Heart right ventricle (tissue), 16 donors: ENCODE measurements around the gene JAKMIP3. TPM values are rescaled to one million over a fixed set of nuclear protein-coding genes. Genes with fewer than 3 reads are reported as not detected.
A peak's percentile ranks its signal among the peaks of the same experiment; 100 is the strongest.

Experiments
- ATAC-seq, 8 donors: fragments of 200-7000 bp; cut with Tn5 transposase; one replicate each; pipeline ENCODE4 v1.9.1; 2020; ENCODE audit warnings: mild to moderate bottlenecking in 8 of 8, moderate library complexity in 8 of 8, moderate number of reproducible peaks in 1 of 8
- DNase-seq, 2 donors: peaks; one replicate each; pipeline ENCODE4 v3.0.0-alpha.2; 2020
- H3K27ac ChIP-seq, 10 donors: fragments of 200-600 bp; sonication (generic) in 2 of 10; one replicate each; pipeline versions ENCODE4 v1.5.0 to v1.8.0; 2020 to 2022; ENCODE audit warnings: mild to moderate bottlenecking in 3 of 10
- H3K27me3 ChIP-seq, 7 donors: fragments of 200-600 bp; one replicate each; pipeline ENCODE4 v1.8.0; 2021 to 2022; ENCODE audit warnings: mild to moderate bottlenecking in 2 of 7
- H3K36me3 ChIP-seq, 9 donors: fragments of 200-600 bp; sonication (generic) in 1 of 9; one replicate each; pipeline versions ENCODE4 v1.5.0 to v1.8.0; 2020 to 2022; ENCODE audit warnings: mild to moderate bottlenecking in 2 of 9
- H3K4me1 ChIP-seq, 9 donors: fragments of 200-600 bp; sonication (generic) in 1 of 9; one replicate each; pipeline versions ENCODE4 v1.5.0 to v1.8.0; 2020 to 2022; ENCODE audit warnings: mild to moderate bottlenecking in 4 of 9
- H3K4me3 ChIP-seq, 10 donors: fragments of 200-600 bp; sonication (generic) in 2 of 10; one replicate each; pipeline versions ENCODE4 v1.5.0 to v1.8.0; 2020 to 2022; ENCODE audit warnings: mild to moderate bottlenecking in 7 of 10, moderate library complexity in 2 of 10
- H3K9me3 ChIP-seq, 11 donors: fragments of 200-600 bp in 10 of 11; sonication (generic) in 2 of 11; one replicate each; pipeline versions ENCODE4 v1.5.0 to v1.8.0; 2013 to 2022; ENCODE audit warnings: mild to moderate bottlenecking in 2 of 11, control low read depth in 1 of 11, moderate library complexity in 1 of 11
- WGBS, 2 donors: extraction: QIAGEN DNeasy Blood & Tissue Kit; methylation state at CpG; one replicate each; pipeline ENCODE4 v1.1.7; 2013; ENCODE audit warnings: inconsistent platforms in 1 of 2; 5-methylcytosine and 5-hydroxymethylcytosine counted together
- intact Hi-C, 10 donors: fragments of 100-400 bp; cut with DNase I; formaldehyde crosslinking; loops; one replicate each; pipeline versions ENCODE4 v1.11.1 to v1.14.2; 2022
- polyA plus RNA-seq, 2 donors: library from polyadenylated mRNA; stranded (reverse); fragments of 200-250 nt; gene quantifications; one replicate each; pipeline ENCODE4 v1.2.3, GENCODE V29; 2013
- total RNA-seq, 10 donors: library from RNA; stranded (reverse); fragmentation: NEBNext Ultra II Directional in 3 of 10; extraction: Animal tissue kit (Norgen Biotek cat#: 25700) in 3 of 10; gene quantifications; one replicate each; pipeline versions ENCODE4 v1.2.1 to v1.2.4, GENCODE V29; 2021 to 2023
- TF ChIP-seq, protein P1 (sequence below), 9 donors: fragments of 200-600 bp; sonication (generic) in 2 of 9; IDR thresholded peaks; one replicate each; pipeline versions ENCODE4 v1.5.0 to v1.8.0; 2021 to 2022; ENCODE audit warnings: antibody characterized with exemption in 9 of 9, mild to moderate bottlenecking in 5 of 9, moderate library complexity in 1 of 9
- donor health status: Arrhythmogenic right ventricular cardiomyopathy.
- donor health status: ischemic (EF 13 %, LVEDD 7.1; RV severe dilation, severe dysfunction).
- donor health status: healthy with polysubstance abuse.
- donor health status: DM: no; HTN: yes; CAD: no.
- donor health status: DM: no; HTN: no; CAD: no.
- donor health status: ischemic (EF 25% LVEDD 6.9; RV normal size, moderate dysfunction).
- donor health status: ischemic (EF 25% LVEDD 5.7; RV mildly dilated, moderate dysfunction).
- donor health status: healthy.
- donor health status: DM: yes; HTN: yes; CAD: no.
- donor health status: Ischemic cardiomyopathy.
- donor health status: ischemic (EF 35%, LVEDD 5.7; RV mildly dilated, moderate dysfunction).
- donor health status: nonischemic (EF 11% LVEDD 7.7; RV severe dilation, severe dysfunction).
- donor health status: DM: yes; HTN: yes; CAD: no.
- donor health status: PGD.
- donor health status: ischemic (EF 29% LVEDD 5.4; RV normal size, mild dysfunction).
- donor health status: nonischemic (EF 23%, LVEDD 6.1; RV moderate dilation, normal function).

Gene JAKMIP3
- total and polyA plus RNA-seq, 12 donors = 0.04 to 2.7 (median 1.8) TPM

DNA sequence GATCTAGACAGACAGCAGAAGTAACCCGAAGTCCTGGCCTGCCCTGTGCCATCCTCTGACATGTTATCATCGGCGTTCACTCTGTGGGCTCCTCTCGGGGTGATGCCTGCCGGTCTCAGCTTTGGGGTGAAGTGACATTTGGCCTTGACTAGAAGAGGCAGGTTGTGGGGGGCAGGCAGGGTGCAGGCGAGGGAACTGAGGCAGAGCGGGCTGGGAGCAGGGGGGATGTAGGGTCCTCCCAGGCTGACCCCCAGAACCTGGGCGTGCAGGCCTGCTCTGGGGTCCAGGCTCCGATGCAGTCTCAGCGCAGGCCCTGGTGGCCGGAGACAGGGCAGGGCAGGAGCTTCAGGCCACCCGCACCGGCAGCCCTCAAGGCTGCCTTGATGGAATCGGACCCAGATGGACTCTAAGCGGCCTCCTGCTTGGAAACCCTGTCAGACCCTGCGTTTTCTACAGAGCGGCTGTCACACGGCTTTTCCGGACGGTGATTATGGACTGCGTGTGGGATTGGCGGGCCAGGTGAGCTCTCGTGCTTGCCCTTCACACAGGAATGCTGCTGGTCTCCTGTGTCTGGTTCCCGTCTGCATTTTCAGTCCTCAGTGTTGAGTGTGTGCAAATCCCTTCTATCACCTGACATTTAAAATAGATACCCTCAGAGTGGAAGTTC is 842 bp upstream of the JAKMIP3 start:
- H3K27me3 ChIP-seq = no peaks in the 10 kb centered on the region
- TF ChIP-seq, protein P1, sequence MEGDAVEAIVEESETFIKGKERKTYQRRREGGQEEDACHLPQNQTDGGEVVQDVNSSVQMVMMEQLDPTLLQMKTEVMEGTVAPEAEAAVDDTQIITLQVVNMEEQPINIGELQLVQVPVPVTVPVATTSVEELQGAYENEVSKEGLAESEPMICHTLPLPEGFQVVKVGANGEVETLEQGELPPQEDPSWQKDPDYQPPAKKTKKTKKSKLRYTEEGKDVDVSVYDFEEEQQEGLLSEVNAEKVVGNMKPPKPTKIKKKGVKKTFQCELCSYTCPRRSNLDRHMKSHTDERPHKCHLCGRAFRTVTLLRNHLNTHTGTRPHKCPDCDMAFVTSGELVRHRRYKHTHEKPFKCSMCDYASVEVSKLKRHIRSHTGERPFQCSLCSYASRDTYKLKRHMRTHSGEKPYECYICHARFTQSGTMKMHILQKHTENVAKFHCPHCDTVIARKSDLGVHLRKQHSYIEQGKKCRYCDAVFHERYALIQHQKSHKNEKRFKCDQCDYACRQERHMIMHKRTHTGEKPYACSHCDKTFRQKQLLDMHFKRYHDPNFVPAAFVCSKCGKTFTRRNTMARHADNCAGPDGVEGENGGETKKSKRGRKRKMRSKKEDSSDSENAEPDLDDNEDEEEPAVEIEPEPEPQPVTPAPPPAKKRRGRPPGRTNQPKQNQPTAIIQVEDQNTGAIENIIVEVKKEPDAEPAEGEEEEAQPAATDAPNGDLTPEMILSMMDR (IDR thresholded peaks at IDR 0.05) = no peak
- DNase-seq (no peak), ATAC-seq (peak; percentile 5 to 39 (median 28))
- 73 to 81% methylated on average over 24 of the region's 24 CpGs for WGBS, 2 donors
- peak overlapping the region in 9 of 10 donors; percentile 28 to 62 (median 56) for H3K4me3 ChIP-seq
- H3K4me1 ChIP-seq = peaks cover 0 to 27% (median 12%) of the 10 kb centered on the region in 9 donors
- peak overlapping the region in 6 of 10 donors; percentile 51 to 82 (median 64) for H3K27ac ChIP-seq
- intact Hi-C loops = no loop called here
- no peaks in the 10 kb centered on the region for H3K36me3 ChIP-seq
- no peaks in the 10 kb centered on the region for H3K9me3 ChIP-seq

DNA sequence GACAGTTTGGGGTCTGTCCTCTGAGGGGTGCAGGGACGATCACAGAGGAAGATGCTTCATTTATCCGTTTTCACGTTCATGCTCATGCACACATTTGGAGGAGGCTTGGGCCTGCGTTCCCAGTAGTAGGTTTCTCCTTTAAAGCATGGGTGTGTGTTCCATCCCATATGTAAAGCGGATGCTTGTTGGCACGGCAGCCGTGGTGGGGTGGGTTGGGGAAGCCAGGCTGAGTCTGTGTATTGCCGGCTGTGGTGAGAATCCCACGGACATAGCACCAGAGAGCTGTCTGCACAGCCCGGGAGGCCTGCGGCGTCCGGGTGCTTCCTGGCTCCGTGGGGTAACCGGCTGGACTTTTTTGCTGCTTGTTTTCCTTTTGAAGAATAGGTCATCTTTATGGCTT is 440 bp downstream of the JAKMIP3 start:
- Histone ChIP-seq H3K27ac (peak overlapping the region in 9 of 10 donors; percentile 51 to 82 (median 69)), H3K27me3 (no peaks in the 10 kb centered on the region), H3K36me3 (no peaks in the 10 kb centered on the region), H3K4me3 (peak overlapping the region; percentile 28 to 62 (median 54)), H3K4me1 (peaks cover 0 to 27% (median 12%) of the 10 kb centered on the region in 9 donors), H3K9me3 (no peaks in the 10 kb centered on the region)
- DNase-seq (no peak), ATAC-seq (peak in 3 of 8 donors; percentile 8 to 13 (median 12))
- TF ChIP-seq, protein P1 (IDR thresholded peaks at IDR 0.05) = no peak
- intact Hi-C loops = no loop called here
- 51 to 52% methylated on average over 15 of the region's 15 CpGs for WGBS, 2 donors

DNA sequence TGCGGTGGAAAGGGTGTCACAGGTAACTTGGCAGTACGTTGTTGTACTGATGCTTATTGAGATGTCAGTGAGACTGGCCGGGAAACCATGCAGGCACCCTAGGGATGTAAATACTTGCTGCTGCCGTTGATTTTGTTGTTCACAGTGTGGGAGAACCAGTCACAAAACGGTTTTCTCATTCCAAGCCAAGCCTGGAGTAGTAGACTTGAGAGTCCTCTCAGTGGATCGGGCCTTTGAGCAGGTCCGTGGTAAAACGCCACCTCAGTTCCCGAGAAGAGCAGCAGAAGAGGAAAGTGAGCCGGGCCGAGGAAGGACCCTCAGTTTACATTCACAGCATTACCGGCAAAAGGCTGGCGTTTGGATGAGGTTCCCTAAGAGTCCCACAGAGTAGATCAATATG is 1.1 kb downstream of the JAKMIP3 start:
- peaks cover 0 to under 1% (median 0%) of the 10 kb centered on the region in 11 donors for H3K9me3 ChIP-seq
- H3K36me3 ChIP-seq = no peaks in the 10 kb centered on the region
- WGBS, 2 donors = 91 to 92% methylated on average over 13 of the region's 13 CpGs
- ATAC-seq (no peak), DNase-seq (no peak)
- H3K4me3 ChIP-seq = peak overlapping the region in 1 of 10 donors; percentile 56
- intact Hi-C loops = no loop called here
- H3K27ac ChIP-seq = no peak overlapping the region
- TF ChIP-seq, protein P1 (IDR thresholded peaks at IDR 0.05) = no peak
- H3K4me1 ChIP-seq = peaks cover 0 to 27% (median 12%) of the 10 kb centered on the region in 9 donors
- no peaks in the 10 kb centered on the region for H3K27me3 ChIP-seq

DNA sequence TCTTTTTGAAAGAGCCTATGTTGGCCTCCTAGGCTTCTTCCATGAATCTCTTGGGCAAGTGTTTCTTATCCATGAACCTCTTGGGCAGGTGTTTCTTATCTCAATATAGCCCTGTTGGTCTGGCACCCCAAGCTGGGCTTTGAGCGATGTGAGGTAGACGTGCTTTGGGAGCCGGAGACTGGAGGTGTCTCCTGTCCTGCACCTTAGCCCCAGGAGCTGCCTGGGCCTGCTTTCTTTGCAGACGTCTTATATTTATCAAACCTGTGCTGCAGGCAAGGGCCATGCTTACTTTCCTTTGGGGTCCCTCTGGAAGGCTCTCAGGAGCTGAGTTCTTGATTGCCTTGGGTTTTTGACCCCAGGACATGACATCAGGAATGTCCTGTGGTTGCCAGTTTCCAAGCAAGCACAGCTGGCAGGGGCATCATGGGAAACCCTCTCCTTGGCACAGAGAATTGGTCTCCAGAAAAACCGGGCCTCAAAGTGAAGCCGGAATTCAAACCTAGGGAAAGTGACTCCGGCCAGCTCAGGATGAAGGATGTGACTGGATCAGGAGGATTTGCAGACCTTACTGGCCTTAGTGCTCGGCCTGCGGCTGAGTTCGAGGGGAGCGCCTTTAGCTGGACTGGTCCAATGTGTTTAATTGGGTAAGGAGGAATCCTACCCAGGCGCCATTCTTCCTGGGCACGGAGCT is 2.8 kb downstream of the JAKMIP3 start:
- peaks cover 0 to 14% (median 6%) of the 10 kb centered on the region in 11 donors for H3K9me3 ChIP-seq
- no peak overlapping the region for H3K4me3 ChIP-seq
- intact Hi-C loops = no loop called here
- no peak overlapping the region for H3K27ac ChIP-seq
- WGBS, 2 donors = 93 to 95% methylated on average over 13 of the region's 13 CpGs
- DNase-seq (no peak), ATAC-seq (no peak)
- no peaks in the 10 kb centered on the region for H3K27me3 ChIP-seq
- H3K36me3 ChIP-seq = no peaks in the 10 kb centered on the region
- TF ChIP-seq, protein P1 (IDR thresholded peaks at IDR 0.05) = no peak
- peaks cover 0 to 24% (median 12%) of the 10 kb centered on the region in 9 donors for H3K4me1 ChIP-seq
